HG03432 (cell line): ENCODE measurements around the gene THSD7A.

Experiments
- ATAC-seq: cut with Tn5 transposase; IDR thresholded peaks from one replicate; pipeline ENCODE4 v1.9.1; 2021; ENCODE audit warnings: mild to moderate bottlenecking, moderate library complexity; ENCODE audit not compliant: unreplicated experiment

THSD7A gene

DNA sequence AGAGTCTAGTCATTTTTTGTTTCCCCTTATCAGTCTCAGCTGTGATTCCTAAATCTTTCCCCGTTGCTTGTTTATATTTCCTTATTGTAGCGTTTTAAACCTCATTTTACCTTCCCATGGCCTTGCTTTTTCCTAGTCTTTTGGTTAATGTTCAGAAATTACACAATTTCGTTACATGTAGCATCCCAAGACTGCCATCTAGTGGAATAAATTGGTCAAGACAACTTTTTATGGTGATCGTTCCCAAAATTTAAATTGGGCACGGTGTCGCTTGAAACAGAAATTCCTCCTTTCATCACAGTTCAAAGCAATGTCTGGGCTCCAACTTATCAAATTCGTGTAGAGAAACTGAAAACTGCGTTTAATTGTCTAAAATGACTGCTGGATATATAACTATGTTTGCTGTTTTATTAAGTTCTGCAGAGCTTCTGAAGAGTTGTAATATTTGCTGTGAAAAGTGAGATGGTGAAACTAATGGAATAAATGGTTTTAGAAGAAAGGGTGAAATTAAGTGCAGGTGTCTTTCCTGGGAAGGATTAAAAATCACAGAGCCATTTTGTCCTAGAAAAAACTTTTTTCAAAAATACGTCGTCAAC, 488.1 kb downstream of the THSD7A start:
- peak; percentile 60 for ATAC-seq

DNA sequence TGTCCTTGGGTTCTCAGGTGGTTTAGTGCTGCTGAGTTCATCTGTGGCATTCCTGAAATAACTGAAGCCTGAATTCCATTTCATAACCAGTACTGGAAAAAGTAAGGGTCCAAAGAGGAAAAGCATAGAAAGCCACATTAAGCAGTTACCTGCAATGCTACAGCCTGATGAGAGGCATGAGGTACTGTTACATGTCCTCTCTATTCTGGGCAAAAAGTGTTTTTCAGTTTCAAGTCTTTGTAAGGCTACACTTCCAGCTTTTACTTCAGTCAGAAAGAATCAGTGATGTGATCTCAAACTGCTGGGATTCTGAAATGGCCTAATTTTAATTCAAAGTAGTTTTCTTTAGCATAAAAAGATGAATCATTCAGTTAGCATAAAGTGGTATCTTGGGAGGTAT, 488.9 kb downstream of the THSD7A start:
- peak; percentile 29 for ATAC-seq

DNA sequence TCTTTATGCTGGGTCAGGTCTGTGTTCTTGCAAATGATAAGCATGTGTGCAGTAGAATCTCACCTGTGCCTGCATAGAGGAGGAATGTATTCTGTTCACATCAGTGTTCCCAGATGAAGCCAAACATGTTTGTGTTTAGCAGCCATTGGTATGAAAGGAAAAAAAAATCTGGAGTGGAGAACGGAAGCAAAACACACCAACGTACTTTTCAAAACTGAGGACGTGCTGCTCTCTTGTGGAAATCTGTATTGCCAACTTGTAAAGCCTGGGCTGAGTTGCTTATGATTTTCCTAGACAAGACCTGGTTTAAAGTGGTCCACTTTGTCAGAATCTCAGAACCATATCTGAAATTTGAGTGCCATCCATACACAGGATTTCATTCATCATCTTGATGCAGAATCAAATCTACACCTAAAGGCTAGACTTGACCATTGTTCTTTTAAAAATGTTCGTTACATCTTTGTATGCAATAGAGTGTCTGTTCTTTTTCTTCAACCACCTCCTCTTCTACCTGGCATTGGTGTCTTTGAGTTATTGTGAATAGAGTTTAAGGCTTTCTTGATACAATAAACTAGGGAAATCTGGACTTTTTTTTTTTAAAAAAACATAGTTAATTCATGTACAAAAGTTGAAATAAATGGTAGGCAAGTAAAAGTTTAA, 490.6 kb downstream of the THSD7A start:
- ATAC-seq, result peak; percentile 43

DNA sequence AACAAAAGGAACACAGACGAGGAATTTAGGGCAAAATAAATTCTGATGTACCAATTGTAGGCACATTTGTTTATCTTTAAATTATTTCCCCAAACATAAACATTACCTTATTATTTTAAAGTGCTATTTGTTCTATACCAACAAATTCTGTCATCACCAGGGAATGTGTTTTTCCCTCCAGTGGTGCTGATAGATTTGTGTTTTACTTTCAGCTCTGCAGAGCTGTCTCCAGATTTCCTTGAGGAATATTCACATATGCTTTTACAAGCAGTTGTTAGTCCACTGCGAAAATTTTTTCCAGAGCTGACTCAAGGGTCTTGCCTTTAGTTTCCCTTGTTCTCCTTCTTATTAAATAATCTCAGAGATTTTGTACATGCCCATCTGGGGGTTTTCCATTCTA, 495.6 kb downstream of the THSD7A start:
- ATAC-seq, result no peak

DNA sequence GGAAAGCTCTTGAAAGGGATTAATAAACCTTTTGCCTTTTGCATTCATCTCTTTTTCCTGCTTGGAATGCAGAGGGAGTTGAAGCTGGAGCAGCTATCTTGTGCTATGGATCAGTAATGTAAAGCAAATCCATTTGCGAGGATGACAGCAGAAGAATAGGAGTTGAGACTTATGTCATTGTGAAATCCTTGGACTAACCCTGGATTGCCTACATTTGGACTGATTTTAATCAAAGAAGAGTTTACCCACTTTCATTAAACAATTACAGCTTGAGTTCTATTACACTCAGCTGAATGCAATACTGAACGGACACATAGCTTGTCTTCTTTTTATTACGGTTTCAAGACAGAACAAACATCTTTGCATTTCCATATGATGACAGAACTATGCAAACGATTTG, 496.1 kb downstream of the THSD7A start:
- no peak for ATAC-seq

DNA sequence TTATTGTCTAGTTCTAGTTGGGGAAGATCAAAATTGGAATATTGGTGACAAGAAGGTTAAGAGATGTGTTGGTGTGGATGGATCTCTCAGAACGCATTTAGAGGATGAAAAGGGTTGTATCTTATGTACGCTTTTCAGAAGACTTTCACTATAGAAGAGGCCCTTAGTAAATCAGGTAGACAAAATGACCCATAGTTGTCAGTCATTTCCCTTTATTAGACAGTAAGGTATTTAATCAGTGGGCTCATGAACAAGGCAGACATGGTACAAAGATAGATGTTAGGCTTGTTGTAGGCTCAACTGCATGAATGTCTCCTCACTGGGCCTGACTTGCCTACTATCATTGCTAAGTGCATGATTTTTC, 499.2 kb downstream of the THSD7A start:
- ATAC-seq, result peak; percentile 41

DNA sequence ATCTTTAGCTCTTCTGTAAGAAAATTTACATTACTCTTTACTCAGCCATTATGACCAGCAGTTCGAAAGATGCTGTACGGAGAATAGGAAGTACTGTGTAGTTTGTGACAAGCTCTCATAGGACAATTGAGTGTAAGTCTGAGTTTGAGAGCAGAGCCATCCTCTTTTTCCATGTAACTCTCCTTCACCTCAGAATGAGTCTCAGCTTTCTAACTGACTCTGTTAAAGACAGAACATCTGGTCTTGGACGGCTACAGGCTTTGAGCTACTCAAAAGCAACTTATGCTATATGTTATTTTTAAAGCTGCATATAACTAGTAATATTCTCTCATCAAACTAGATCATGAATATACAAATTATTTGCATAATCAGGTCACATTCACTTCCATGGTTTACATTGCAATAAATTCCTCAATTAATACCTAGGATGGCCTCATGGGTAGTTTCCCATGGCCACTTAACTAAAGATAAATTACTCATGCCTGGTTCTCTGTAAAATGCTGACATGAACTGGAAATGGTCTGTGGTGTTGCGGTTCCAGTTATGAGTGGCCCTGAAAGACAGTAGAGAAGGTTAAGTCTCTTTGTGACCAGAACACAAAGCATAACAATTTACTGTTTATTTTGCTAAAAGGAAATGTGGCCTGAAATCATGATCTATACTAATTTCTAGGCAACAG, 499.7 kb downstream of the THSD7A start:
- ATAC-seq, result peak; percentile 94

DNA sequence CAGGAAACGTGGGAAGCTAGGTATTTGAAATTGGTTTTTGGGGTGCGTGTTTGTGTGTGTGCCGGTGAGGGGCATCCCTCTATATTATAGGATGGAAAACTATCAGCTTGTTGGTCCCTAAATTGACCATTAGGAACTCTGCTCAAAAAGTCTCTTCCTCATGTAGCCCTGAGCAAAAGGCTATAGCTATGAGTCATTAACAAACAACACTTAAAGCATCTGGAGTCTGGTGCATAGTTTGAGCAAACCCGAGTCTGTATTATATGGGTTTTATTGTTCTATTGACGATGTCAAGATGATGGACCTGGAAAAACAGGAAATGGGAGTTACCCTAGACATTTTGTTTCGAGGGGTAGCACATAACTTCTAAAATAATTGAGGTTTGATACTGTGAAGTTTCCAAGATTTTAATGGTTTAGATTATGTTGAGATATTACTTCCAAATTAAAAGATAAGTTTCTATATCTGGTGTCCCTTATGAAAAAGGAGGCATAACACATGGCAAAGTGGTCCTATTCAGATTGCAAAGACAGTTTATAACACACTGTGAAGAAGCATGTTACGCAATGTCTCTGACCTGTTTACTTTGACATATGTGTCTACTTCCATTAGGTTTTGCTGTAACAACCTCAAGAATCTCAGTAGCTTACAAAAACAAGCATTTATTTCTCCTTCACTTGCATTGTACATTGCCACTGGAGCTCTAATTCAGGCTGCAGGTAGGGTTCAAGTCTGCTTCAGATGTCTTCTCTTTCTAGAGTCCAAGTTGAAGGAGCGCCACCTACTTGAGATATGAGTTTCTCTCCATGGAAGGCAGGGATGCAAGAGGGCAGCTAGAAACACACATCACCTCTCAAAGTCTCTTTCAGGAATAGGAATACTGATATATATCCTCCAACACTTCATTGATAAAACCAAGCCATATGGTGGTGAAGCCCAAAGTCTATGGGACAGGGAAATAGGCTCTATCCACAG, 500.6 kb downstream of the THSD7A start:
- no peak for ATAC-seq

DNA sequence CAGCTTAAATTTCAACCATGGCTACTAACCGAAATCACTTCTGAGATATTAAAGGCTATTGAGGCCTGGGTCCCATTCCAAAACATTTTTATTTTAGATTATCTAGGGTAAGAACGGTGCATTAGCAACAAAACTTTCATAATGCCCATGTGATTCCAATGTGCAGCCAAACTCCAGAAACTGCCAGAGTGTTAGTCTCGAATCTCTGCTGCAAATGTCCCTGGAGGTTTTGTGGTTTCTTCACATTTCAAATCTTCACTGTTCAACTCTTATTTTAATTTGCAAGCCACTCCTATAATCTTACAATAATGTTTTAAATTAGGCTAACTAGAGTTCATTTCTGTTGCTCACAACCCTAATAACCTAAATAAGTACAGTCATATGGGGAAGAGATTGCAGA, 501.3 kb downstream of the THSD7A start:
- no peak for ATAC-seq

DNA sequence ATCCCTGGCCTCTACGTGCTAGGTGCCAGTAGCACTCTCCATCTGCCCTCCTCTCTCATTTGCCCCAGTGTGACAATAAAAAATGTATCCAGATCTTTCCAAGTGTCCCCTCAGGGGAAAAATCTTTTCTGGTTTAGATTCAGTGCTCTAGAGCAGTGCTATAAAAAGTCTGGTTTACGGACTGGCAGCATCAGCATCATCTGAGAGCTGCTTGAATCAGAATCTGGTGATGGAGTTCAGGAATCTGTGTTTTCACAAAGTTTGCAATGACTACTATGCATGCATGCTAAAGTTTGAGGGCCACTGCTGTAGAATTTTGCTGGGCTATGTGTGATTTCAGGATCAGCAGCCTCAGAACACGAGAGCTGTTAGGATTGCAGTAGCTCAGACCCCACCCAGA, 501.8 kb downstream of the THSD7A start:
- no peak for ATAC-seq

DNA sequence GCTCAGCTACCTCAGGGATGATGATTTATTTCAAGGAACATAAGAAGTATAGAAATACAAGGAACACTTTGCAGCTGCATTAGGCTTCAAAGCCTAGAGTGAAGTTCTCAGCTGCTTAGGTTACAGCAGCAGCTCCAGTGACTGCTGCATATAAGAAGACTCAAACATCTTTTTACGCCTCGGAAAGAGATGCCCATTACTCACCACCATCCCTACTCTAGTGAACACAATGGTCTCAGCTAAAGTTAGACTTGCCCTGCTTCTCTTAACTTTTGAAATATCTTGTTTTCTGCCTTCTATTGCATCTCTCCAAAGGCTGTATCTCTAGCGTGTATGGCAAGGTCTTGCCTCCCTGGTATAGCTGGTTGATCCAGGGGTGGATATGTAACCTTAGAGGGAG, 502.4 kb downstream of the THSD7A start:
- no peak for ATAC-seq

DNA sequence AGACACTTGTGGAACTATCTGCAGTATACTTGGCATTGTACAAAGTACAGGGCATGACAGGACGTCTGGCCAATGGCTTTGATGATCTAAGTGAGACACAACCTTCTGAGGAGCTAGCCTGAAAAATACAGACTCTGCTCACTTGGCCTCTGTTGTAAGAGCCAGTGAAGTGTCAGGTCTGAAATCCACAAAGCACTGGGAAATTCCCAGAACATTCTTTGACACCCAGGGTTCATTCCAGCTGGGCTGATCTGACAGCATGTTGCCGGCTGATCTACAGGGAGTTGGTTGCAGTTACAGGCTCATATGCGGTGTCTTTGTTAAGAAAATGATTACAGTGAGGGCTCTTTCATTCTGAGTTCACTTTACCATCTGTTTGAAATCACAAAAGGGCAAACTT, 503.7 kb downstream of the THSD7A start:
- no peak for ATAC-seq

DNA sequence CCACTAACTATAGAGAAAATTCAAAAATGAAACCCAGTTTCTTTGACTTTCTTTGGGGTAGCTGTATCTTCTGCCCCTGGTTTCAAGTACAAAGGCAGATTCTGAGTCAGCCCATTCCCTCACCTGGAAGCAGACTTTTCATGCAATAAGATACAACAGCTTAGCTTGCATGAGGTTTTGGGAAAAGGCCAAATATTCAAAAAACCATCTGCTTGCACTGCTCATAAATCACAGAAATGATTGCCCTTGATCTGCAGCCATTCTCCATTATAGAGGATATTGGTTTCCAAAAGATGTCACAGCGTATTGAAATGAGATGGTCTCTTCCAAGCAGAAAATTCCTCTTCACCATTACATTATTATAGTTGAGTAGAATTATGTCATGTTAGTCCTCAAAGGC, 504.4 kb downstream of the THSD7A start:
- ATAC-seq, result no peak
